Measurements from ENCODE around the gene GTF2A1L. TPM values are rescaled to one million over a fixed set of nuclear protein-coding genes. Genes with fewer than 3 reads are reported as not detected.

Gene GTF2A1L
- total RNA-seq, 3 donors from 2014 or later: 0.29 to 2.9 TPM; not detected in 1

GRCh38 chr2:48715042-48715899, 97.6 kb downstream of the GTF2A1L start:
- TF ChIP-seq POLR2AphosphoS5 (IDR thresholded peaks at IDR 0.05): no peak
- TF ChIP-seq POLR2A (IDR thresholded peaks at IDR 0.05): no peak
- no peak for TF ChIP-seq CTCF (IDR thresholded peaks at IDR 0.05)
- H3K4me3 ChIP-seq: no peak overlapping the region
- no peaks in the 10 kb centered on the region for H3K9me3 ChIP-seq
- no peak overlapping the region for H3K27ac ChIP-seq
- H3K36me3 ChIP-seq: no peaks in the 10 kb centered on the region
- peak in 1 of 2 donors; percentile 18 for DNase-seq (ENCODE audit: low spot score in 2 of 2)
- intact Hi-C loops (cut with DNase I; ENCODE audit: low total_unique reads): no loop called here
- H3K27me3 ChIP-seq: no peaks in the 10 kb centered on the region
- H3K4me1 ChIP-seq: no peaks in the 10 kb centered on the region

GRCh38 chr2:48715956-48716355, 98.3 kb downstream of the GTF2A1L start:
- no peak for DNase-seq (ENCODE audit: low spot score in 2 of 2)
- Histone ChIP-seq H3K4me1 (no peaks in the 10 kb centered on the region), H3K27me3 (no peaks in the 10 kb centered on the region), H3K9me3 (no peaks in the 10 kb centered on the region), H3K27ac (no peak overlapping the region), H3K36me3 (no peaks in the 10 kb centered on the region), H3K4me3 (no peak overlapping the region)
- intact Hi-C loops (cut with DNase I; ENCODE audit: low total_unique reads): no loop called here
- TF ChIP-seq POLR2AphosphoS5 (IDR thresholded peaks at IDR 0.05): no peak
- no peak for TF ChIP-seq POLR2A (IDR thresholded peaks at IDR 0.05)
- TF ChIP-seq CTCF (IDR thresholded peaks at IDR 0.05): no peak

- DNase-seq (ENCODE audit: low spot score in 2 of 2): no peak
- Histone ChIP-seq H3K27me3 (no peaks in the 10 kb centered on the region), H3K4me3 (no peak overlapping the region), H3K9me3 (no peaks in the 10 kb centered on the region), H3K4me1 (no peaks in the 10 kb centered on the region), H3K36me3 (no peaks in the 10 kb centered on the region), H3K27ac (no peak overlapping the region)
- intact Hi-C loops (cut with DNase I; ENCODE audit: low total_unique reads): no loop called here
- TF ChIP-seq CTCF (IDR thresholded peaks at IDR 0.05): no peak
- no peak for TF ChIP-seq POLR2AphosphoS5 (IDR thresholded peaks at IDR 0.05)
- TF ChIP-seq POLR2A (IDR thresholded peaks at IDR 0.05): no peak
Measured at GRCh38 chr2:48717846-48718245, 100.2 kb downstream of the GTF2A1L start.

GRCh38 chr2:48719480-48720177, 102.0 kb downstream of the GTF2A1L start:
- no peak overlapping the region for H3K4me3 ChIP-seq
- H3K4me1 ChIP-seq: no peaks in the 10 kb centered on the region
- no peaks in the 10 kb centered on the region for H3K27me3 ChIP-seq
- H3K36me3 ChIP-seq: no peaks in the 10 kb centered on the region
- intact Hi-C loops (cut with DNase I; ENCODE audit: low total_unique reads): loop anchor here (5.0 kb wide), 1 partner anchor 978 kb away; no protein-coding TSS in a partner anchor
- no peak for TF ChIP-seq POLR2A (IDR thresholded peaks at IDR 0.05)
- no peak for TF ChIP-seq POLR2AphosphoS5 (IDR thresholded peaks at IDR 0.05)
- no peak for TF ChIP-seq CTCF (IDR thresholded peaks at IDR 0.05)
- H3K9me3 ChIP-seq: no peaks in the 10 kb centered on the region
- DNase-seq (ENCODE audit: low spot score in 2 of 2): no peak
- H3K27ac ChIP-seq: no peak overlapping the region

GRCh38 chr2:48721158-48721557, 103.5 kb downstream of the GTF2A1L start:
- Histone ChIP-seq H3K9me3 (no peaks in the 10 kb centered on the region), H3K4me3 (no peak overlapping the region), H3K27me3 (no peaks in the 10 kb centered on the region), H3K4me1 (no peaks in the 10 kb centered on the region), H3K27ac (no peak overlapping the region), H3K36me3 (no peaks in the 10 kb centered on the region)
- DNase-seq (ENCODE audit: low spot score in 2 of 2): no peak
- intact Hi-C loops (cut with DNase I; ENCODE audit: low total_unique reads): loop anchor here (5.0 kb wide), 1 partner anchor 976 kb away; no protein-coding TSS in a partner anchor
- TF ChIP-seq CTCF (IDR thresholded peaks at IDR 0.05): no peak
- no peak for TF ChIP-seq POLR2AphosphoS5 (IDR thresholded peaks at IDR 0.05)
- TF ChIP-seq POLR2A (IDR thresholded peaks at IDR 0.05): no peak

Measured in breast epithelium (tissue), 4 donors.